Measurements from ENCODE around the gene ADAM20. TPM values are rescaled to one million over a fixed set of nuclear protein-coding genes. Genes with fewer than 3 reads are reported as not detected.

The ADAM20 gene
- 0.31 TPM for total RNA-seq (2021; ENCODE audit: unreplicated experiment)
- not detected for polyA plus RNA-seq (2012; ENCODE audit: insufficient read length)
- Bru-seq, nascent RNA = percentile 57 among the genes with signal in this experiment
- BruChase-seq, experiment 1, labeled RNA remaining after a 2-hour chase = percentile 69 among the genes with signal in this experiment
- percentile 63 among the genes with signal in this experiment for BruChase-seq, experiment 2, labeled RNA remaining after a 6-hour chase
- long read RNA-seq = 0 reads

GRCh38 chr14:70534904-70535303 is at the start of gene ADAM20:
ADAM20 (minus strand) TSS chr14:70535004; CDS start chr14:70524757, 10,247 bp downstream.
- H3K4me3 ChIP-seq (ENCODE audit: low read depth in 2 of 2, low read length in 2 of 2) = no peak within 1 kb of the TSS
- ATAC-seq (no peak), DNase-seq (ENCODE audit: low read depth, low spot score) (no peak)
- TF ChIP-seq POLR2AphosphoS5 (IDR thresholded peaks at IDR 0.05; ENCODE audit: low read depth, low read length) = no peak
- TF ChIP-seq TCF7L2 (IDR thresholded peaks at IDR 0.05; ENCODE audit: low read depth, low read length) = no peak
- TF ChIP-seq REST (IDR thresholded peaks at IDR 0.05; ENCODE audit: insufficient read depth in 1 of 2, low read depth in 2 of 2, low read length in 1 of 2) = no peak
- no peak for TF ChIP-seq CTCF (IDR thresholded peaks at IDR 0.05)
- no peak for TF ChIP-seq SIN3A (IDR thresholded peaks at IDR 0.05; ENCODE audit: borderline replicate concordance, insufficient read depth, low read depth, low read length)
- intact Hi-C loops (cut with micrococcal nuclease; ENCODE audit: unreplicated experiment) = no loop called here
- in situ Hi-C loops (cut with HindIII; ENCODE audit: low pct_unique_long_range_greater_than_20kb, low sequenced_read_pairs) = no loop called here
- H3K4me1 ChIP-seq (ENCODE audit: control insufficient read depth, insufficient read depth, low read length) = no peaks in the 10 kb centered on the region
- H3K36me3 ChIP-seq (ENCODE audit: control insufficient read depth, insufficient read depth, low read length) = no peaks in the 10 kb centered on the region
- no TSS peak for BruUV-seq (replicated peaks)
- no peak within 1 kb of the TSS for H3K27ac ChIP-seq (ENCODE audit: low read length)
- no peaks in the 10 kb centered on the region for H3K27me3 ChIP-seq (ENCODE audit: control insufficient read depth, insufficient read depth, low read length)
- POLR2A ChIA-PET = no interaction called here
- CTCF ChIA-PET = no interaction called here
- H3K9me3 ChIP-seq (ENCODE audit: control insufficient read depth, insufficient read depth, low read depth, low read length) = 0 out of 2 replicates have a peak, but pooled peaks cover 2% of the 10 kb centered on the region

GRCh38 chr14:70576891-70577290 is 42.1 kb upstream of the ADAM20 start:
- no TSS peak for BruUV-seq (replicated peaks)
- no peak overlapping the region for H3K4me3 ChIP-seq (ENCODE audit: low read depth in 2 of 2, low read length in 2 of 2)
- TF ChIP-seq POLR2AphosphoS5 (IDR thresholded peaks at IDR 0.05; ENCODE audit: low read depth, low read length) (no peak), CTCF (IDR thresholded peaks at IDR 0.05) (no peak), REST (IDR thresholded peaks at IDR 0.05; ENCODE audit: insufficient read depth in 1 of 2, low read depth in 2 of 2, low read length in 1 of 2) (no peak), SIN3A (IDR thresholded peaks at IDR 0.05; ENCODE audit: borderline replicate concordance, insufficient read depth, low read depth, low read length) (no peak), TCF7L2 (IDR thresholded peaks at IDR 0.05; ENCODE audit: low read depth, low read length) (no peak)
- ChIA-PET CTCF (no interaction called here), POLR2A (interaction anchor here (0.6 kb wide), 1 partner anchor 11 kb away, joined by 3 read pairs; no protein-coding TSS in a partner anchor)
- H3K36me3 ChIP-seq (ENCODE audit: control insufficient read depth, insufficient read depth, low read length) = peaks cover 2% of the 10 kb centered on the region; the same call in 1 of the 2 replicates
- H3K27me3 ChIP-seq (ENCODE audit: control insufficient read depth, insufficient read depth, low read length) = no peaks in the 10 kb centered on the region
- DNase-seq (ENCODE audit: low read depth, low spot score) (no peak), ATAC-seq (no peak)
- no peak overlapping the region for H3K27ac ChIP-seq (ENCODE audit: low read length)
- no peaks in the 10 kb centered on the region for H3K4me1 ChIP-seq (ENCODE audit: control insufficient read depth, insufficient read depth, low read length)
- in situ Hi-C loops (cut with HindIII; ENCODE audit: low pct_unique_long_range_greater_than_20kb, low sequenced_read_pairs) = no loop called here
- intact Hi-C loops (cut with micrococcal nuclease; ENCODE audit: unreplicated experiment) = no loop called here
- H3K9me3 ChIP-seq (ENCODE audit: control insufficient read depth, insufficient read depth, low read depth, low read length) = no peaks in the 10 kb centered on the region

All from Panc1 (cell line).